GM18508 (cell line): ENCODE measurements around the gene ABCC12.

Experiments
- ATAC-seq: cut with Tn5 transposase; IDR thresholded peaks from one replicate; pipeline ENCODE4 v1.9.1; 2021; ENCODE audit warnings: moderate number of reproducible peaks; ENCODE audit not compliant: insufficient read depth, unreplicated experiment

ABCC12 gene

DNA sequence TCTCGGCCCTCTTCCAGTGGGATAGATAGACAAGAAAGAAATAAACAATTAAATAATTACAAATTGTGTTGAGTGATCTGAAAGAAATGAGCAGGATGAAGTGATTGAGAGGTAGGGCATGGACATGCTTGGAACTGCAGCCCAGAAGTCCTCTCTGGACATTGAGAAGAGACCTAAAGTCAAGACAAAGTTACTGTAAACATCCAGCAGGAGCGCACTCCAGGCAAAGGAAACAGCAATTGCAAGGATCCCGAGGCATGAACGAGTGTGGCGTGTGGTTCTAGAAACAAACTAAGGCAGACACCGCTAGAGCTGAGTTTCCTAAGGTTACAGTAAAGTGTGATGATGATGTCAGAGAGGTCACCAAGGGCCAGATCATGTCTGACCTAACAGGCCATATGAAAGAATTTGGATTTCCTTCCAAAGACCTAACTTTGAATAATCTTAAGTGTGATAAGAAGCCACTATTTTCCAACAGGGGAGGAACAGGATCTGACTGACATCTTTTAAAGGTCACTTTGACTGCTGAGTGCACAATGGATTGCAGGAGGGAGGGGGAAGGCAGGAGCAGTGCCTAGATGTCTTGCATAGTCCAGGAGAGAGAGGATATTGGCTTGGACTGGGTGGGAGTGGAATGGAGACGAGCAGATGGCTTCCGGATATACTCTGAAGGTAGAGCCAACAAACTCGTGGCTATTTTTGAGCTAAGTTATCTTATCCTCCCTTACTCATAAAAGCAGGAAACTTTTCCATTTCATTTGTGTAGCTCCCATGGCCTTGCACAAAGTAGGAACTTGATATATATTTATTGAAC, 19.0 kb downstream of the ABCC12 start:
- no peak for ATAC-seq

- no peak for ATAC-seq
Measured at GRCh38 chr16:48133455-48134211, 22.2 kb downstream of the ABCC12 start.

DNA sequence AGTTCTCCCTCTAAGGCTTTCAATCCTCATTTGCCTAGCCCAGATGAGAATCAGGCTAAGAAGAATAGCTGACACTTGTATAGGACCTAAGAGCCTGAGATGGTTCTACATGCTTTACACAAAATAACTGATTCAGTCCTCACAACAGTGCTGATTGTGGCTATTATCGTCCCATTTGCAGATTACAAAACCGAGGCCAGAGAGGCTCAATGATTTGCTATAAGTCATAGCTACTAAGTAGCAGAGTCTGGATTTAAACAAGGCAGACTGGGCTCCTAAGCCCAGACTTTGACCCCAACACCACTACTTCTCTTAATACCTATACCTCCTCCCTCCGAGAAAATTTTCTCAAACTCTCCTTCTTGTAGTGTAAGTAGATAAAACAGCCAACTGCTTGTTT, 23.1 kb downstream of the ABCC12 start:
- no peak for ATAC-seq

DNA sequence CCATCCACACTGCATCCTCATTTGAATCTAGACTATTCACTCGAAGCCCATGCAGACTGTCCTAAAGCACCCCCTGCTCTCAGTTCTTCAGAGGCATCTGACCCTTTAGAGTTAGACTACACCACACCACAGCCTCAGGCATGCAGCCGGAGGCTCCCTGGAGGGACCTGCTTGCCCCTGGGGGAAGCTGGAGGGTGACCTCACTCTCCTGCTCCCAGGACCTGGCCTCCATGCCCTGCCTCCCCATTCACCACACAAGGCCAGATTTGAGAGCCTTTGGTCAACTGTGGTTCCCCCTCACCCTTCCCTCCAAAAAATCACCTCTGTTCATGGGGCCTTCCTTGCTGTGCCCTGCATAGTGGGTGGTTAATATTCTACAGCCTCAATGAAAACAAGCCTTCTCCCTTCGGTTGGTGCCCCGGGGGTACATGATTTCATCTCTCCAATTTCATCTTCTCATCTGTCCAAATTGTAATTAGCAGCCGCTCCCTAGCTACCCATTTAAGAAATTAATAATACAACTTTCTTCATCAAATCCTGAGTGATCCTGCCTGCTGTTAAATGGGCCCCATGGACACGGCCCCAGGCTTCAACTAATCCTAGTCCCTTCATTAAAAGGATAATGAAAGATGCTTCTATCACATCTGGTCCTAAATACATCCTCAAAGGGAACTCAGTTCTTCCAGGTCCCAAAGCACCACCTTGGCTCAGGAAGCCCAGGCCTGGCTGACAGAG, 24.4 kb downstream of the ABCC12 start:
- ATAC-seq: no peak

GRCh38 chr16:48129926-48130325, 25.9 kb downstream of the ABCC12 start:
- ATAC-seq: no peak

DNA sequence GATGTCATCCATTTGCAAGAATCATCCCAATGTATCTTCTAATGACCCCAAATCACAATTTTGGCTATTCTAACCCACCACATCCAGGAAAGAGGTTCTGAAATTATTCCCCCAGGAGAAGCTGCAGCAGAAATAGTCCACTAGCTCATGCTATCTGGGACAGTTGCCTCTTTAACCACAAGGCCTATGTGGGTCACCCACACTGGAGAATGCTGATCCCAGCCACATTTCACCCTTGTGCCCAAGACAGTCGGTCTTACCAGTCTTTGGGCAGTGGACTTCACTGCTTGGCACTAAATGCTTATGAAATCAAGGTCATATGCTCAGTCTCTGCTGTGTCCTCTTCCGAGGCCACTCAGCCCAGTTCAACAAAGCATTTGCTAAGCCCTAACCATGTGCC, 27.0 kb downstream of the ABCC12 start:
- no peak for ATAC-seq

DNA sequence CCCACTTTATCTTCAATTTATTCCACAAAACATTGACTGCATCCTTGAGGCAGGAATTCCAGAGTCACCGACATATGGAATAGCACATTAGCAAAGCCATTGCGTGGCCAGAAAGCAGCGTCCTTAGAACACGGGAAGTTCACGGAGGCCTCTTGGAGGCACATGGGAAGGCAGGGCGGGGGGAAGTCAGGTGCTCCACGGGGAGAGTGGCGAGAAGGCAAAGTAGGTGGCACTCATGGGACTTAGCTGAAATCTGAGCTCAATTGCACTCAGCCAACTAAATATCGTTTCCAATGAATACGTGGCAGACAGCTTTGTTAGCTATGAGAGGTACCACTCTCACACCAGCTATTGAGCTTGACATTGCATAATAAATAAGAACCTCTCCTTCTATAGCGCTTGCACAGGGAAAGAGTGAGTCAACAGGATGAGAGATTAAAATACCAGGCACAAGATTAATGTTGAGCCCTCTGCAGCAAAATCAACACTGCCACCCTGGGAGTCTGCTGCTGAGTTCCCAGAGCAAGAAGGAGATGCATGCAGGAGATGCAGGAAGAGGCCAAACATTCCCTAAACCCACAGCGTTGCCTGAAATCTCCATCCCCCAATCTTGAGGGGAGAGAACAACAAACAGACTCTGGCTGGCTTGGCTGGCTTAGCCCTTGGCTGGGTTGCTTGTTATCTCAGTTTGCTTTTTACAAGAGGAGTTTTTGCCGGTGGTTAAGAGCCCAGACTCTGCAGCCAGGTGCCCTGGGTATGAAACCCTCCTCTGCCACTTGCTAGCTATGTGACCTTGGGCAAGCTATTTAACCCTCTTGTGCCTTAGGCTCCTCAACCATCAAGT, 28.8 kb downstream of the ABCC12 start:
- no peak for ATAC-seq

- no peak for ATAC-seq
Measured at GRCh38 chr16:48125888-48126287, 29.9 kb downstream of the ABCC12 start.

GRCh38 chr16:48124266-48124665, 31.5 kb downstream of the ABCC12 start:
- no peak for ATAC-seq

DNA sequence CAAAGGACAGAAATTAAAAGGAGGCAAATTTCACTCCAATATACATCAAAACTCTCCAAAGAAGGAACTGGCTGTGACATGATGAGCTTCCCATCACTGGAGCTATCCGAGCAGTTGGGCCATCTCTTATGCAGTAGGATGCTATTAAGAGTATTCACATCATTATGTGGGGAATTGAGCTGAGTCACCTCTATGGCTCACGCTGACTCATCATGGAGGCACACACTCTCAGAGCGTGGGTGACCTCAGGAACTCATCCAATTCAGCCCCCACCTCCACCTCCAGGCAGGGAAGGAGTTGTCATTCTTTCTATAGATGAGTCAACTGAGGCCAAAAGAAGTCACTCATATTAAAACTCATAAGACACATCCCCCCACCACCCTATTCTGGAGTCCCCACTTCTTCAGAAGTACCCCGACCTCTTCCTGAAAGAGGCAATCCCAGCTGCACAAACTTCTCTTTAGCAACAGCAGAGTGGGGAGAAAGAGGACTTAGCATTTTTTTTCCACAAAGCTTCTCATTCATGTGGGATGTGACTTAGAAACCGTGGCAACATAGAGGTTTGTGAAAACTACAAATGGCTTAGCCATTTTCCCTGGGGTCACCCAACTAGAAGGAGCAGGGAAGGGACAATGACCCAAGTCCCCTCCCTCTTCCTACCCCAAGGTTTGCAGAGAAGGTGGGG, 32.5 kb downstream of the ABCC12 start:
- ATAC-seq: peak; percentile 58

- ATAC-seq: no peak
Measured at GRCh38 chr16:48121276-48121675, 34.5 kb downstream of the ABCC12 start.

GRCh38 chr16:48118841-48119240, 37.0 kb downstream of the ABCC12 start:
- ATAC-seq: no peak

- ATAC-seq: peak; percentile 63
Measured at GRCh38 chr16:48117217-48118105, 38.3 kb downstream of the ABCC12 start.

DNA sequence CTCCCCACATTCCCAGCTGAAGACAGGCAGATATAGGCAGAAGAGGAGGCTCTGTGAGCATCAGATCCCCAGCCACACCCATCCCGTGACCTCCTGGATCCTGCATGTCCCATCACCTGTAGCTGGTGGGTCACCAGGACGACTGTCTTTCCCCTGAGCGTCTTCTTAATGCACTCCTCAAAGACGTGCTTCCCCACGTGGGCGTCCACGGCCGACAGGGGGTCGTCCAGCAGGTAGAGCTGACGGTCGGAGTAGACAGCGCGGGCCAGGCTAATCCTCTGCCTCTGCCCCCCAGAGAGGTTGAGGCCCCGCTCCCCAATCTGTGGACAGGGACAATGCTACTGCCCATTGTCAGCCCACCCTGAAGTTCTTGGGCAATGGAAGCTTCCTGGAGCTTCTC, 40.5 kb downstream of the ABCC12 start:
- ATAC-seq: no peak

GRCh38 chr16:48114410-48114809, 41.4 kb downstream of the ABCC12 start:
- ATAC-seq: no peak

DNA sequence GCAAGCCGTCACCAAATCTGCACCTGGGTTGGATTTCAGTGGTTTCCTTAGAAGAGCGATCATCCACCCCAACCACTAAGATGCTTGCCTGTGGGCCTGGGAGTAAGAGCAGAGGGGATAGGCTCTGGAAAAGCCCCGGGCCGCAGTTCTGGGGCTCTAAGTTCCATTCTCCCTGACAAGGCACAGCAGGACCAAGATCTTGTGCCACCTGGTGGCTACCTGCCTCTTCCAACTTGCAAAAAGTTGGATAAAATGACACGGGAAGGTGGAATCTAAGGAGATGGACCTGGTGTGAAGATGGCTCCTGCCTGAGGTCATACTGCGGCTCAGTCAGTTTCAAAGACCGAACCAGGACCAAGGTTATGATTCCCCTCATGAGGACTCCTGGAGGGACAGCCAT, 42.3 kb downstream of the ABCC12 start:
- ATAC-seq: no peak

GRCh38 chr16:48113001-48113400, 42.8 kb downstream of the ABCC12 start:
- ATAC-seq: no peak

GRCh38 chr16:48112600-48112999, 43.2 kb downstream of the ABCC12 start:
- ATAC-seq: no peak

DNA sequence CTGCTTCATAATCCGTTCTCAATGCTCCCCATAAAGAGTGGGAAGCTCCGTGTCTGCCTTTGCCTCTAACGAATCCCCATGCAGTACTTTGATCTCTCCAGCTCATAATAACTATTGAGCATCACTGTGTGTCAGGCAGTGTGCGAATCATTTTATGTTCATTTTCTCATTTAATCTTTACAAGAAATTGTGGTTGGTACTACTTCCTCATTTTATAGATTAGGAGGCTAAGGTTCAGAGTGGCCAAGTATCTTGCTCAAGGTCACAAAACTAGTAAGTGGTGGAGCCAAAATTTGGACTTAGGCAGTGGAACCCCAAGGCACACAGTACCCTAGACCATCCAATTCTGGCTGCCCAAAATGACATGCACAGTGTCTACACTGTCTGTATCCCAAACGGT, 44.8 kb downstream of the ABCC12 start:
- ATAC-seq: no peak
